GOT3 (cell line): ENCODE data around the gene ADGB.
"Not testable (repeated sequence)": the region's sequence is repeated elsewhere in the genome, so short reads cannot be mapped to it uniquely, and the experiment has no call there.

ENCODE experiments used
- DNase-seq: peaks from one replicate; lab custom pipeline; 2025; ENCODE audit warnings: mixed read lengths; lab: John Stamatoyannopoulos, UW

The ADGB gene

DNA sequence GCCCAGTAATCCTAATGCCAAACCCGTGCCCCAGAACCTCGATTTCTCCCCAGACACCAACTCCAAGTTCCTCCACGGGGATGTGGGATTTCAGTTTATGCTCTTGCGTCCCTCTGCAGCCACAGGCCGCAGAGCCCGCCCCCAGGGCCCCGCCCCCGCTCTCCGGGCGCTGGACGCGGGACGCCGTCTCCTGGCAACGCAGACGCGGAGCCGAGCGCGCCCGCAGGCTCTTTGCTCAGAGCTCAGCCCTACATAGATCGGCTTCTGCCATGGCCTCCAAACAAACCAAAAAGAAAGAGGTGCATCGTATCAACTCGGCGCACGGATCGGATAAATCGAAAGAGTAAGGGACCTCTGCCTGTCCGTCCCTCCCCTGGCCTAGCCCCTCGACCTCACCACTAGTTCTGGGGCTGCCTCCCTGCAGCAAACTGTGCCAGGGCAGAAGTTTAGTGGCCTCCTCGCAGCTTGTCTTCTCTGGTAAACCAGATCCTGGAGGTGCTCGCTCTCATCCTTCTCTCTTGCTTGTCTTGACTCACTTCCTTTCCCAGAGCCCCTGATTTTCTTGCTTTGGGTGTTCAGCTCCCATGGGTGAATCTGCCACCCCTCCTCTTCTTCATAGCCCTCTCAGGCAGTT is at the start of gene ADGB:
Gene ADGB, plus strand, starts transcription at position 201 of the 634 bp plus-strand sequence. Its CDS starts 69 bp downstream, at position 270.
- DNase-seq, result no peak

- DNase-seq, result no peak
Measured at GRCh38 chr6:146550911-146551310, 47.9 kb upstream of the ADGB start.

DNA sequence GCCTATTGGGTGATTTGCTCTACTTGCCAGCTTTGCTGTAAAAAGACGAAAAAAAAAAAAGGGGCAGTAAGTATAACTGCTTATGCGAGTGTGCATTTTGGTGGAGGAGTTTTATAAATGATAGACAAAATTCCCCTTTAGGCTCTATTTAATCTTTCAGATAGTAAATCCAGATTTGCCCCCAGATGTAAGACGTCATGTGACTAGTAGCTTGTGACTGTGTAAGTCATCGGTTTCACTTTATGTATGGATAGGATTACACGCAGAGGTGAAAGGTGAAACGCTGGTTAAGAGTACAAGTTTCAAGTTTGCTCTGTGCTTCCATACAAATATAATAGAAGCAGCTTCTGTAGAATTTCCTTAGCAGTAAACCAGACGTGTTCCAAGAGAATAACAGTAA is 47.2 kb upstream of the ADGB start:
- DNase-seq, result no peak

GRCh38 chr6:146553377-146554135 is 45.2 kb upstream of the ADGB start:
- no peak for DNase-seq

GRCh38 chr6:146560607-146561006 is 38.2 kb upstream of the ADGB start:
- no peak for DNase-seq

GRCh38 chr6:146566661-146567060 is 32.1 kb upstream of the ADGB start:
- DNase-seq, result not testable (repeated sequence)

DNA sequence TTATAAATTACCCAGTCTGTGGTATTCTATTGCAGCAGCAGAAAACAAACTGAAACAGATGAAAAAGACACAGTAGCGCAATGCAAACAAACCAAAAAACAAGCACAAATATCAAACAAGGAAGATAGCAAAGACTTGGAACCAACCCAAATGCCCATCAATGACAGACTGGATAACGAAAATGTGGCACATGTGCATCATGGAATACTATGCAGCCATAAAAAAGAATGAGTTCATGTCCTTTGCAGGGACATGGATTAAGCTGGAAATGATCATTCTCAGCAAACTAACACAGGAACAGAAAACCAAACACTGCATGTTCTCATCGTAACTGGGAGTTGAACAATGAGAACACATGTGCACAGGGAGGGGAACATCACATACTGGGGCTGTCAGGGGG is 30.2 kb upstream of the ADGB start:
- DNase-seq, result not testable (repeated sequence)

- no peak for DNase-seq
Measured at GRCh38 chr6:146574211-146574610, 24.6 kb upstream of the ADGB start.

- DNase-seq, result no peak
Measured at GRCh38 chr6:146578054-146578453, 20.7 kb upstream of the ADGB start.

GRCh38 chr6:146581968-146582367 is 16.8 kb upstream of the ADGB start:
- no peak for DNase-seq

DNA sequence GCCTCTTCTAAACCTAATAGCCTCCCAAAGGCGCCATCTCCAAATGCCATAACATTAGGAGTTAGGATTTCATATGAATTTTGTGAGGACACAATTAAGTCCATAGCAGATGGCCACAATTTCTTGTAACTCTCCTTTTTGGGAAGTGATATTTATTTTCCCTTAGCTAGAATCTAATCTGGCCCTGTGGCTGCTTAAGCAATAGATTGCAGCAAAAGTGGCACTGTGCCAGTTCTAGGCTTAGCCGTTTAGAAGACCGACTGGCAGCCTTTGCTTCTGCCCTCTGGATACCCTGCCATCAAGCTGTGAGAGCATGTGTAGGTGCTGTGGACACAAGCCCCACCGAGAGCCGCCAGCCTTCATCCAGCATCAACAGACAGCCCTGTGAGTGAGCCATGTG is 15.9 kb upstream of the ADGB start:
- DNase-seq, result no peak

- no peak for DNase-seq
Measured at GRCh38 chr6:146583966-146584365, 14.8 kb upstream of the ADGB start.

DNA sequence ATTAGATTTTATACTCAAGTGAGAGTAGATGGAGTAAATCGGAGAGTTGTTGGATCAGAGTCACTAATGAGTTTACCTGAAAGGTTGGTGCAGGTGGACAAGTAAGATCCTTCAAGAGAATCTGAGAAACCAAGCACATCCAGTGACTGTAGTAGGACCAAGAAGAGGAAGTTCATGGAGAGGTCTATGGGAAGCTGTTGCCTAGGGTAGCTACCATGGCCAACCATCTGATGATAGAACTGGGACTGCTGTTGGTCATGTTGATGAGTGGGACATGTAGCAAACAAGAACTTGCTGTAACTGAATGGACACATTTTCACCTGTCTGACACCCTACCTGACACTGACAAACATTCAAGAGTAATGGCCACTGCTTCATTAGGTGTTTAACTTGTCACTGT is 11.3 kb upstream of the ADGB start:
- DNase-seq, result no peak

- no peak for DNase-seq
Measured at GRCh38 chr6:146590492-146590891, 8.3 kb upstream of the ADGB start.

DNA sequence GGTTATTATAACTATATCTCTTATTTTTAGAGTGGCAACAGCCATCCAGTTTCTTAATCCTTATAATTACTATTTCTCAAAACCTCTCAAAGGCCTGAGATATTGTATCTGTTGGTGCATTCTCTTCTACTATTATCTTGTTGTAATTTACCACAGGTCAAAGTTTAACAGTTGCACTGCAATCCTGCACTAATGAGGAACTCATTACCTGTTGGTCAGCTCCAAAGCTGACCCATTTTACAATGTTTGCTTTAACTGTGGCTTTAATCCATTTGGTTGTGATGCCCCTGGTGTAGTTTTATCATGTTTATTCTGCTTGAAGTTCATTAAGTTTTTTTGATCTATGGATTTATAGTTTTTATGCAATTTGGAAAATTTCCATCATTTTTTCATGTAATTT is 6.3 kb upstream of the ADGB start:
- DNase-seq, result no peak

DNA sequence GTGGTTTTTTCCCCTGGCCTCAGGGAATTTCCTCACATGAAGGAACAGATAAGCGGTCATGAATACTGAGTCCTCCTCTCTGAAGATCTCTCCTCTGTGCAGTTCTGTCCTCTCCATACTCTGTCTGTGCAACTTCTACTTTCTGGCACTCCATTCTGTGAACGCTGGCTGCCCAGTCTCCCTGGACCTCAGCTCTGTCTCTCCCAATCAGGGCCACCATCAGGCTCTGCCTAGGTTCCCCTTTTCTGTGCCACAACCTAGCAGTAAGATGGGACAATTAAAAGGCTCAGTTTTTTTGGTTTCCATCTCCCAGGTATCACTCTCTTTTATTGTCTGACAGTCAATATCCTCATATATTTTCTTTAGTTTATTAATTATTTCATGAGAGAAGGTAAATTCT is 4.8 kb upstream of the ADGB start:
- no peak for DNase-seq

DNA sequence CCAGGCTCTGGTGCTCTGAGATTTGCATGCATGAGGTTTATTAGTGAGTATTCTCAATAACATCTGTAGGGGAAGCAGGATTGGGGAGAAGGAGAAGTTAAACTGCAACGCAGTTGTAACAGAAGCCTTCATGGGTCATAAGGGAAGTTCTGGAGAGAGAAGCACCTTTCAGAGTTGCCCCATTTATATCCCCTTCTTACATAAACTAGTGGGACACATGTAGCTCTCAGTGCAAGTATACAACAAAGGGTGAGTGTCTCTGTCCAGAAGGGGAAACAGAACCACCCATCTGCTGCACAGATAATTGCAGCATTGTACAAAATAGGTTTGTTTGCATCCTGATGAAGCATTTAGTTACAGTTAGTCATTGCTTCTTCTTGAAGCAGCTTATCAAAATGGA is 4.3 kb upstream of the ADGB start:
- DNase-seq, result no peak

- no peak for DNase-seq
Measured at GRCh38 chr6:146595972-146596731, 2.6 kb upstream of the ADGB start.

DNA sequence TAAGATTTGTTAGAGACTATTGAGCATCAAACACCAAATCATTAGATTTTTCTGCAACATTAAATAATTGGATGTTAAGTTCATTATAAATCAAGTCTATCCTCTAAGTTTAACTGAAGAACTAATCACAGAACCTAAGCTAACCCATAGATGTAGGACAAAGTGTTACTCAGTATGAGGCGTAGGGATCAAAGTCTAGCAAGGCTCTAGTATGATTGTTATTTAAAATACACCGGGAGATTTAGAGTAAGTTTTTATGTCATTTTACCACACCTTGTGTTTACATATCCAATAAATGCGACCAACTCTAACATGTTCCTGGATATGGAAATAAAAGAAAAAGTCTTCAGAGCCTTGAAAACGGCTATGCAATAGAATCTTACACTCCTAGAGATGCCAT is 2.6 kb downstream of the ADGB start:
- DNase-seq, result no peak

DNA sequence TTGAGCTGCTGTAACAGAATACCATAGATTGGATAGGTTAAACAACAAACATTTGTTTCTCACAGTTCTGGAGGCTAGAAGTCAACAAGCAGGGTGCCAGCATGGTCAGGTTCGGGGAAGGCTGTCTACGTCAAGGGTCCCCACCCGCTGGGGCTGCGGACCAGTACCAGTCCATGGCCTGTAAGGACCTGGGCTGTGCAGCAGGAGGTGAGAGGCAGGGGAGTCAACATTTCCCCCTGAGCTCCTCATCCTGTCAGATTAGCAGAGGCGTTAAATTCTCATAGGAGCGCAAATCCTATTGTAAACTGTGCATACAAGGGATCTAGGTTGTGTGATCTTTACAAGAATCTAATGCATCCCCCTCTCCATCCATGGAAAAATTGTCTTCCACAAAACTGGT is 3.8 kb downstream of the ADGB start:
- DNase-seq, result no peak

DNA sequence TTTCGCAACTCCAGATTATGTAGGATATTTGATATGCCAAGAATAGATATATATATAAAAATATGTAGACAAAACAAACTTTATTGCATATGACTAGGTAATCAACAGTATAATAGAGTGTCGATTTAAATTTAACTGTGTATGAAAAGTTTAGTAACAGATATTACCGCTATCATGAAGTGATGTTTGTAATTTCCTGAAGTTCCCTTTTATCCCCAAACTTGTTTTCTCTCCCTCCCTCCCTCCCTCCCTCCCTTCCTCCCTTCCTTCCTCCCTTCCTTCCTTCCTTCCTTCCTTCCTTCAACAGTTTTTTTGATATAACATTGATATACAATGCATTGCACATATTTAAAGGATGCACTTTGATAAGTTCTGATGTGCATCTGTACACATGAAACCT is 15.2 kb downstream of the ADGB start:
- DNase-seq, result no peak

DNA sequence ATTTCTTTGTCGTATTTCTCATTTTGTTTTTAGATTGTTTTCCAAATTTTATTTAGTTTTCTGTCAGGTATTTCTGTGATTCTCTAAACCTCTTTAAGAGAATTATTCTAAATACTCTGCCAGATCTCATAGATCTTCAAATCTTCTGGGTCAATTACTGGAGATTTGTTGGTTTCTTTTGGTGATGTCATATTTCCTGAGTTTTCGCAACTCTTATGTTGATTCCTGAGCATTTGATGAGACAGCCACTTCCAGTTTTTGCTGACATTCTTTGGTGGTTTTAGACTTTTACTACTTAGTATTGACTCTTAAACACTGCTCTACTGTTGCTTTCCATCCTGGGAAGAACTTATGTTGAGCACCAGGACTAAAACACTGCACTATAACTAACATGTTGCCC is 21.9 kb downstream of the ADGB start:
- DNase-seq, result no peak

GRCh38 chr6:146628350-146628749 is 29.6 kb downstream of the ADGB start:
- DNase-seq, result no peak
